H1 (cell line): ENCODE data around the gene DCHS1. TPM values are rescaled to one million over a fixed set of nuclear protein-coding genes. Genes with fewer than 3 reads are reported as not detected.

Experiments used
- polyA plus RNA-seq, 7 experiments: library from polyadenylated mRNA; depleted of rRNA in 3 of 7; stranded (reverse) in 5 of 7; unstranded in 2 of 7; fragments of >200 nt in 5 of 7; fragments of 200-250 nt in 2 of 7; gene quantifications; 1 replicate in 5 of 7; 2 replicates in 1 of 7; 4 replicates in 1 of 7; pipeline versions ENCODE4 v1.2.1 to v1.2.3, GENCODE V29; 2011 to 2013; ENCODE audit warnings: missing spikeins in 2 of 7, mixed read lengths in 2 of 7
- total RNA-seq: library from RNA; stranded (reverse); fragmentation: NEBNext Ultra II Directional; extraction: Animal tissue kit (Norgen Biotek cat#: 25700); gene quantifications from 2 replicates; pipeline ENCODE4 v1.2.1, GENCODE V29; 2021
- TF ChIP-seq, protein P1 (sequence below): fragments of 300-600 bp; sonication (generic); IDR thresholded peaks from 2 replicates; pipeline ENCODE4 v1.7.1; 2012; ENCODE audit warnings: low read length, moderate library complexity, mild to moderate bottlenecking, inconsistent platforms; ENCODE audit not compliant: insufficient replicate concordance

Gene DCHS1
- total and polyA plus RNA-seq, 2 of the 8 experiments (the other 6 are each of a cell fraction or from before 2014, with no cell fraction given), result 8.2 to 10.5 TPM

DNA sequence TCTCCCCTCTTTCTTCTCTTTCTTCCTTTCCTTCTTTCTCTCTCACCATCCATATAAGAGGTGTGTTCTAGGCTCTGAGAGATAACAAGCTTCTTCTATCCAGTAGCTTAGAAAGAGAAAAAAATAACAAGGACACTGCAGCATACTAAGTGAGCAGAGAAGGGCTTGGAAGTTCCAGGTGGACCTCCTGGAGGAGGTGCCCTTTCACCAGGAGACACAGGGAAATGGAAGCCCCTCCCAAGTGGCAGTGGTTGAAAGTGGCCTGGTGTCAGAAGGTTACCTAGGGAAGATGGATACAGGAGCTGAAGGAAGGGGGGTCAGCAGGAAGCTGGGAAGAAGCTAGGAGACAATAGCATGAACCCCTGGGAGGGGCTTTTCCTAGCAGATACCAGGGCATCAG lies 5.5 kb downstream of the DCHS1 start (continued):
- TF ChIP-seq, protein P1, sequence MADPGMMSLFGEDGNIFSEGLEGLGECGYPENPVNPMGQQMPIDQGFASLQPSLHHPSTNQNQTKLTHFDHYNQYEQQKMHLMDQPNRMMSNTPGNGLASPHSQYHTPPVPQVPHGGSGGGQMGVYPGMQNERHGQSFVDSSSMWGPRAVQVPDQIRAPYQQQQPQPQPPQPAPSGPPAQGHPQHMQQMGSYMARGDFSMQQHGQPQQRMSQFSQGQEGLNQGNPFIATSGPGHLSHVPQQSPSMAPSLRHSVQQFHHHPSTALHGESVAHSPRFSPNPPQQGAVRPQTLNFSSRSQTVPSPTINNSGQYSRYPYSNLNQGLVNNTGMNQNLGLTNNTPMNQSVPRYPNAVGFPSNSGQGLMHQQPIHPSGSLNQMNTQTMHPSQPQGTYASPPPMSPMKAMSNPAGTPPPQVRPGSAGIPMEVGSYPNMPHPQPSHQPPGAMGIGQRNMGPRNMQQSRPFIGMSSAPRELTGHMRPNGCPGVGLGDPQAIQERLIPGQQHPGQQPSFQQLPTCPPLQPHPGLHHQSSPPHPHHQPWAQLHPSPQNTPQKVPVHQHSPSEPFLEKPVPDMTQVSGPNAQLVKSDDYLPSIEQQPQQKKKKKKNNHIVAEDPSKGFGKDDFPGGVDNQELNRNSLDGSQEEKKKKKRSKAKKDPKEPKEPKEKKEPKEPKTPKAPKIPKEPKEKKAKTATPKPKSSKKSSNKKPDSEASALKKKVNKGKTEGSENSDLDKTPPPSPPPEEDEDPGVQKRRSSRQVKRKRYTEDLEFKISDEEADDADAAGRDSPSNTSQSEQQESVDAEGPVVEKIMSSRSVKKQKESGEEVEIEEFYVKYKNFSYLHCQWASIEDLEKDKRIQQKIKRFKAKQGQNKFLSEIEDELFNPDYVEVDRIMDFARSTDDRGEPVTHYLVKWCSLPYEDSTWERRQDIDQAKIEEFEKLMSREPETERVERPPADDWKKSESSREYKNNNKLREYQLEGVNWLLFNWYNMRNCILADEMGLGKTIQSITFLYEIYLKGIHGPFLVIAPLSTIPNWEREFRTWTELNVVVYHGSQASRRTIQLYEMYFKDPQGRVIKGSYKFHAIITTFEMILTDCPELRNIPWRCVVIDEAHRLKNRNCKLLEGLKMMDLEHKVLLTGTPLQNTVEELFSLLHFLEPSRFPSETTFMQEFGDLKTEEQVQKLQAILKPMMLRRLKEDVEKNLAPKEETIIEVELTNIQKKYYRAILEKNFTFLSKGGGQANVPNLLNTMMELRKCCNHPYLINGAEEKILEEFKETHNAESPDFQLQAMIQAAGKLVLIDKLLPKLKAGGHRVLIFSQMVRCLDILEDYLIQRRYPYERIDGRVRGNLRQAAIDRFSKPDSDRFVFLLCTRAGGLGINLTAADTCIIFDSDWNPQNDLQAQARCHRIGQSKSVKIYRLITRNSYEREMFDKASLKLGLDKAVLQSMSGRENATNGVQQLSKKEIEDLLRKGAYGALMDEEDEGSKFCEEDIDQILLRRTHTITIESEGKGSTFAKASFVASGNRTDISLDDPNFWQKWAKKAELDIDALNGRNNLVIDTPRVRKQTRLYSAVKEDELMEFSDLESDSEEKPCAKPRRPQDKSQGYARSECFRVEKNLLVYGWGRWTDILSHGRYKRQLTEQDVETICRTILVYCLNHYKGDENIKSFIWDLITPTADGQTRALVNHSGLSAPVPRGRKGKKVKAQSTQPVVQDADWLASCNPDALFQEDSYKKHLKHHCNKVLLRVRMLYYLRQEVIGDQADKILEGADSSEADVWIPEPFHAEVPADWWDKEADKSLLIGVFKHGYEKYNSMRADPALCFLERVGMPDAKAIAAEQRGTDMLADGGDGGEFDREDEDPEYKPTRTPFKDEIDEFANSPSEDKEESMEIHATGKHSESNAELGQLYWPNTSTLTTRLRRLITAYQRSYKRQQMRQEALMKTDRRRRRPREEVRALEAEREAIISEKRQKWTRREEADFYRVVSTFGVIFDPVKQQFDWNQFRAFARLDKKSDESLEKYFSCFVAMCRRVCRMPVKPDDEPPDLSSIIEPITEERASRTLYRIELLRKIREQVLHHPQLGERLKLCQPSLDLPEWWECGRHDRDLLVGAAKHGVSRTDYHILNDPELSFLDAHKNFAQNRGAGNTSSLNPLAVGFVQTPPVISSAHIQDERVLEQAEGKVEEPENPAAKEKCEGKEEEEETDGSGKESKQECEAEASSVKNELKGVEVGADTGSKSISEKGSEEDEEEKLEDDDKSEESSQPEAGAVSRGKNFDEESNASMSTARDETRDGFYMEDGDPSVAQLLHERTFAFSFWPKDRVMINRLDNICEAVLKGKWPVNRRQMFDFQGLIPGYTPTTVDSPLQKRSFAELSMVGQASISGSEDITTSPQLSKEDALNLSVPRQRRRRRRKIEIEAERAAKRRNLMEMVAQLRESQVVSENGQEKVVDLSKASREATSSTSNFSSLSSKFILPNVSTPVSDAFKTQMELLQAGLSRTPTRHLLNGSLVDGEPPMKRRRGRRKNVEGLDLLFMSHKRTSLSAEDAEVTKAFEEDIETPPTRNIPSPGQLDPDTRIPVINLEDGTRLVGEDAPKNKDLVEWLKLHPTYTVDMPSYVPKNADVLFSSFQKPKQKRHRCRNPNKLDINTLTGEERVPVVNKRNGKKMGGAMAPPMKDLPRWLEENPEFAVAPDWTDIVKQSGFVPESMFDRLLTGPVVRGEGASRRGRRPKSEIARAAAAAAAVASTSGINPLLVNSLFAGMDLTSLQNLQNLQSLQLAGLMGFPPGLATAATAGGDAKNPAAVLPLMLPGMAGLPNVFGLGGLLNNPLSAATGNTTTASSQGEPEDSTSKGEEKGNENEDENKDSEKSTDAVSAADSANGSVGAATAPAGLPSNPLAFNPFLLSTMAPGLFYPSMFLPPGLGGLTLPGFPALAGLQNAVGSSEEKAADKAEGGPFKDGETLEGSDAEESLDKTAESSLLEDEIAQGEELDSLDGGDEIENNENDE, result no peak
